K562 (cell line): ENCODE results near the gene KLHL35. TPM values are rescaled to one million over a fixed set of nuclear protein-coding genes. Genes with fewer than 3 reads are reported as not detected.

Source experiments
- ATAC-seq: fragments of 200-7000 bp; cut with Tn5 transposase; 3 replicates; pipeline ENCODE4 v1.9.1; 2020; ENCODE audit warnings: moderate library complexity
- BruUV-seq: library from RNA; stranded (reverse); fragments of 400-500 nt; replicated peaks from 2 replicates; lab custom pipeline; 2021; lab: Mats Ljungman, UMichigan
- CTCF ChIA-PET: fragments of 300-600 bp; formaldehyde crosslinking; extraction: SDS; loops from one replicate; lab custom pipeline; 2021; ENCODE audit warnings: low intra/inter-chr PET ratio; lab: Yijun Ruan, JAX
- POLR2A ChIA-PET: fragments of 300-600, 350-650 bp; sonication (Branson Sonifier 250); formaldehyde crosslinking; extraction: SDS; loops from one replicate; lab custom pipeline; 2021; ENCODE audit warnings: antibody characterized with exemption, inconsistent platforms; lab: Yijun Ruan, JAX
- DNase-seq, 4 experiments: peaks; one replicate each; pipeline versions ENCODE4 v3.0.0 to v3.0.0-alpha.2; 2011 to 2018; ENCODE audit warnings: low spot score in 3 of 4, mixed read lengths in 3 of 4; ENCODE audit errors: extremely low read depth in 1 of 4
- FAIRE-seq: peaks from 2 replicates; lab custom pipeline; 2011; peaks lifted over from hg19 to GRCh38; lab: Jason Lieb, UNC
- H2AFZ ChIP-seq: 2 replicates; pipeline ENCODE4 v1.6.0; 2011; ENCODE audit warnings: low read depth, low read length, control low read depth, inconsistent platforms
- H3K27ac ChIP-seq: fragments of 200-600 bp; 3 replicates; pipeline ENCODE4 v1.8.0; 2011; ENCODE audit warnings: low read depth, mild to moderate bottlenecking, control low read depth, inconsistent platforms, low read length, moderate library complexity, mixed read lengths; ENCODE audit errors: extremely low read depth
- H3K27me3 ChIP-seq, 2 experiments: fragments of 300-600 bp in 1 of 2; 2 replicates in 1 of 2; 3 replicates in 1 of 2; pipeline versions ENCODE4 v1.6.0 to v1.8.0; 2011; ENCODE audit warnings: inconsistent platforms in 2 of 2, low read length in 2 of 2, mild to moderate bottlenecking in 1 of 2, mixed read lengths in 1 of 2, moderate library complexity in 1 of 2; ENCODE audit not compliant: control insufficient read depth in 2 of 2, insufficient read depth in 2 of 2
- H3K36me3 ChIP-seq: fragments of 300-600 bp; 3 replicates; pipeline ENCODE4 v1.8.0; 2011; ENCODE audit warnings: mild to moderate bottlenecking, low read length, inconsistent platforms; ENCODE audit not compliant: control insufficient read depth, insufficient read depth
- H3K4me1 ChIP-seq, 2 experiments: fragments of 200-600 bp in 1 of 2; replicated peaks in 1 of 2; 2 replicates in 1 of 2; 3 replicates in 1 of 2; pipeline versions ENCODE4 v1.5.1 to v1.8.0; 2011; ENCODE audit warnings: inconsistent platforms in 2 of 2, low read length in 2 of 2, mild to moderate bottlenecking in 1 of 2, mixed read lengths in 1 of 2, moderate library complexity in 1 of 2; ENCODE audit not compliant: control insufficient read depth in 2 of 2, insufficient read depth in 2 of 2
- H3K4me2 ChIP-seq: 2 replicates; pipeline ENCODE4 v1.6.1; 2011; ENCODE audit warnings: low read length, control low read depth, inconsistent platforms, mixed read lengths; ENCODE audit not compliant: insufficient read depth
- H3K4me3 ChIP-seq: fragments of 200-600 bp; sonication (generic), shearing (Covaris generic); 2 replicates; pipeline ENCODE4 v1.5.1; 2016; ENCODE audit warnings: control low read depth, inconsistent platforms
- H3K79me2 ChIP-seq: fragments of 200-600 bp; 3 replicates; pipeline ENCODE4 v1.8.0; 2011; ENCODE audit warnings: low read length, inconsistent platforms; ENCODE audit not compliant: control insufficient read depth, insufficient read depth
- H3K9ac ChIP-seq, 2 experiments: 2 replicates each; pipeline versions ENCODE4 v1.6.0 to v1.6.1; 2011; ENCODE audit warnings: low read depth in 2 of 2, low read length in 2 of 2, control low read depth in 1 of 2, inconsistent platforms in 1 of 2, mild to moderate bottlenecking in 1 of 2, mixed read lengths in 1 of 2; ENCODE audit not compliant: insufficient read depth in 1 of 2
- H3K9me1 ChIP-seq: one replicate; pipeline ENCODE4 v1.6.0; 2011; ENCODE audit warnings: inconsistent platforms, mild to moderate bottlenecking, low read length, moderate library complexity; ENCODE audit not compliant: control insufficient read depth, insufficient read depth
- H3K9me3 ChIP-seq: replicated peaks from 2 replicates; pipeline ENCODE4 v1.5.1; 2011; ENCODE audit warnings: low read depth, low read length, inconsistent platforms; ENCODE audit not compliant: control insufficient read depth, insufficient read depth
- H4K20me1 ChIP-seq: replicated peaks from 2 replicates; pipeline ENCODE4 v1.6.1; 2011; ENCODE audit warnings: low read length, inconsistent platforms, mixed read lengths; ENCODE audit not compliant: control insufficient read depth, insufficient read depth
- MTA1 ChIP-seq: fragments of 450-650 bp; IDR thresholded peaks from 2 replicates; pipeline ENCODE4 v1.6.1; 2017; ENCODE audit warnings: borderline replicate concordance
- SPI1 ChIP-seq: IDR thresholded peaks from 2 replicates; pipeline ENCODE4 v1.6.1; 2011; ENCODE audit warnings: low read depth, low read length, control low read depth, borderline replicate concordance
- STAT5A ChIP-seq: IDR thresholded peaks from 2 replicates; pipeline ENCODE4 v1.6.1; 2012; ENCODE audit warnings: low read length, inconsistent platforms, borderline replicate concordance
- ZNF12 ChIP-seq: sonication (generic); formaldehyde crosslinking; IDR thresholded peaks from 2 replicates; pipeline ENCODE4 v1.4.0; 2020; ENCODE audit warnings: mild to moderate bottlenecking, missing genetic modification reagents
- ZNF316 ChIP-seq: fragments of 450-650 bp; IDR thresholded peaks from 2 replicates; pipeline ENCODE4 v1.6.1; 2016
- WGBS: fragments of 100-300 bp; shearing (Covaris generic); methylation state at CpG from one replicate; pipeline ENCODE4 v1.1.6; 2016; ENCODE audit warnings: low coverage, mixed read lengths; ENCODE audit not compliant: insufficient coverage; ENCODE audit errors: missing lambda C conversion rate; 5-methylcytosine and 5-hydroxymethylcytosine counted together
- in situ Hi-C: fragments of 300-500 bp; cut with MboI; formaldehyde crosslinking; loops from 4 replicates; pipeline ENCODE4 v1.15.0; 2018; ENCODE audit warnings: inconsistent platforms, mixed read lengths
- intact Hi-C: fragments of 100-400 bp; cut with micrococcal nuclease; formaldehyde crosslinking; loops from 2 replicates; pipeline ENCODE4 v1.14.2; 2022
- polyA plus RNA-seq, 8 experiments: library from polyadenylated mRNA; depleted of rRNA in 4 of 8; stranded (reverse) in 5 of 8; unstranded in 3 of 8; fragments of >200 nt; fragmentation: Nextera tagmentation in 2 of 8; fragmentation: Illumina TruSeq in 1 of 8; extraction: Ambion mirVana in 2 of 8; extraction: Trizol in 1 of 8; gene quantifications; 2 replicates each; pipeline versions ENCODE4 v1.2.1 to v1.2.3, GENCODE V29; 2011 to 2014; ENCODE audit warnings: inconsistent platforms in 1 of 8, missing spikeins in 1 of 8
- total RNA-seq, 7 experiments: library from RNA; depleted of rRNA in 6 of 7; stranded (reverse); fragments of >200 nt in 6 of 7; fragmentation: Illumina TruSeq in 2 of 7; extraction: Trizol in 2 of 7; gene quantifications; 2 replicates each; pipeline versions ENCODE4 v1.2.1 to v1.2.3, GENCODE V29; 2011 to 2021; ENCODE audit warnings: low replicate concordance in 1 of 7
- TF ChIP-seq, protein P1 (sequence below): sonication (generic); formaldehyde crosslinking; IDR thresholded peaks from 2 replicates; pipeline ENCODE4 v1.8.0; 2023; ENCODE audit warnings: mild to moderate bottlenecking, missing genetic modification reagents
- TF ChIP-seq, protein P2 (sequence below): fragments of 200-400 bp; formaldehyde crosslinking; IDR thresholded peaks from 2 replicates; pipeline ENCODE4 v1.6.1; 2017; ENCODE audit warnings: mild to moderate bottlenecking, low read depth, low read length, moderate library complexity

The KLHL35 gene
- total and polyA plus RNA-seq, 9 of the 15 experiments (the other 6 are each of a cell fraction or from before 2014, with no cell fraction given), result not detected

- Histone ChIP-seq H3K4me1 (peaks cover 16 to 32% of the 10 kb centered on the region in 2 experiments), H3K27me3 (no peaks in the 10 kb centered on the region), H3K9me3 (no peaks in the 10 kb centered on the region), H3K27ac (no peak overlapping the region), H4K20me1 (no peaks in the 10 kb centered on the region), H3K79me2 (no peaks in the 10 kb centered on the region), H3K9me1 (no peaks in the 10 kb centered on the region), H2AFZ (no peak overlapping the region), H3K4me2 (no peak overlapping the region), H3K4me3 (no peak overlapping the region), H3K36me3 (no peaks in the 10 kb centered on the region; the same call in 2 of the 3 replicates), H3K9ac (peak overlapping the region in 1 of 2 experiments; percentile 74; a peak in 2 of 4 replicates)
- DNase-seq (no peak), ATAC-seq (no peak), FAIRE-seq (no peak)
- intact Hi-C loops, result no loop called here
- BruUV-seq, result no TSS peak
- in situ Hi-C loops, result no loop called here
- peak; percentile 60; the same call in 1 of the 2 replicates for TF ChIP-seq SPI1
- TF ChIP-seq STAT5A, result no peak
- WGBS, result 71% methylated on average over 11 of the region's 11 CpGs
- ChIA-PET POLR2A (interaction anchor here (0.6 to 1.0 kb wide), 4 partner anchors 20 to 1384 kb away, joined by 3 read pairs; no protein-coding TSS in a partner anchor), CTCF (no interaction called here)
These were observed 32.9 kb upstream of the KLHL35 start for GRCh38 chr11:75465701-75466531.

GRCh38 chr11:75463106-75463774 lies 30.2 kb upstream of the KLHL35 start:
- Histone ChIP-seq H3K9ac (peak overlapping the region in 1 of 2 experiments; percentile 65; a peak in 2 of 4 replicates), H3K4me3 (no peak overlapping the region), H3K9me1 (no peaks in the 10 kb centered on the region), H3K36me3 (no peaks in the 10 kb centered on the region), H3K79me2 (no peaks in the 10 kb centered on the region), H3K4me1 (peaks cover 3 to 20% of the 10 kb centered on the region in 2 experiments), H4K20me1 (no peaks in the 10 kb centered on the region), H2AFZ (no peak overlapping the region), H3K9me3 (no peaks in the 10 kb centered on the region), H3K27me3 (no peaks in the 10 kb centered on the region), H3K4me2 (no peak overlapping the region), H3K27ac (no peak overlapping the region)
- POLR2A ChIA-PET, result interaction anchor here (1.1 to 1.2 kb wide), 2 partner anchors 11 to 12 kb away, joined by 4 to 5 read pairs; no protein-coding TSS in a partner anchor
- no TSS peak for BruUV-seq
- no peak for DNase-seq
- WGBS, result 60% methylated on average over 11 of the region's 11 CpGs
- CTCF ChIA-PET, result no interaction called here
- intact Hi-C loops, result no loop called here
- no peak for ATAC-seq
- no peak for FAIRE-seq
- in situ Hi-C loops, result no loop called here
- TF ChIP-seq, protein P1, sequence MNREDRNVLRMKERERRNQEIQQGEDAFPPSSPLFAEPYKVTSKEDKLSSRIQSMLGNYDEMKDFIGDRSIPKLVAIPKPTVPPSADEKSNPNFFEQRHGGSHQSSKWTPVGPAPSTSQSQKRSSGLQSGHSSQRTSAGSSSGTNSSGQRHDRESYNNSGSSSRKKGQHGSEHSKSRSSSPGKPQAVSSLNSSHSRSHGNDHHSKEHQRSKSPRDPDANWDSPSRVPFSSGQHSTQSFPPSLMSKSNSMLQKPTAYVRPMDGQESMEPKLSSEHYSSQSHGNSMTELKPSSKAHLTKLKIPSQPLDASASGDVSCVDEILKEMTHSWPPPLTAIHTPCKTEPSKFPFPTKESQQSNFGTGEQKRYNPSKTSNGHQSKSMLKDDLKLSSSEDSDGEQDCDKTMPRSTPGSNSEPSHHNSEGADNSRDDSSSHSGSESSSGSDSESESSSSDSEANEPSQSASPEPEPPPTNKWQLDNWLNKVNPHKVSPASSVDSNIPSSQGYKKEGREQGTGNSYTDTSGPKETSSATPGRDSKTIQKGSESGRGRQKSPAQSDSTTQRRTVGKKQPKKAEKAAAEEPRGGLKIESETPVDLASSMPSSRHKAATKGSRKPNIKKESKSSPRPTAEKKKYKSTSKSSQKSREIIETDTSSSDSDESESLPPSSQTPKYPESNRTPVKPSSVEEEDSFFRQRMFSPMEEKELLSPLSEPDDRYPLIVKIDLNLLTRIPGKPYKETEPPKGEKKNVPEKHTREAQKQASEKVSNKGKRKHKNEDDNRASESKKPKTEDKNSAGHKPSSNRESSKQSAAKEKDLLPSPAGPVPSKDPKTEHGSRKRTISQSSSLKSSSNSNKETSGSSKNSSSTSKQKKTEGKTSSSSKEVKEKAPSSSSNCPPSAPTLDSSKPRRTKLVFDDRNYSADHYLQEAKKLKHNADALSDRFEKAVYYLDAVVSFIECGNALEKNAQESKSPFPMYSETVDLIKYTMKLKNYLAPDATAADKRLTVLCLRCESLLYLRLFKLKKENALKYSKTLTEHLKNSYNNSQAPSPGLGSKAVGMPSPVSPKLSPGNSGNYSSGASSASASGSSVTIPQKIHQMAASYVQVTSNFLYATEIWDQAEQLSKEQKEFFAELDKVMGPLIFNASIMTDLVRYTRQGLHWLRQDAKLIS (CRISPR knock-in tag), result no peak
- TF ChIP-seq ZNF316 (peak; percentile 55; the same call in 1 of the 2 replicates), MTA1 (no peak), ZNF12 (no peak)
- TF ChIP-seq, protein P2, sequence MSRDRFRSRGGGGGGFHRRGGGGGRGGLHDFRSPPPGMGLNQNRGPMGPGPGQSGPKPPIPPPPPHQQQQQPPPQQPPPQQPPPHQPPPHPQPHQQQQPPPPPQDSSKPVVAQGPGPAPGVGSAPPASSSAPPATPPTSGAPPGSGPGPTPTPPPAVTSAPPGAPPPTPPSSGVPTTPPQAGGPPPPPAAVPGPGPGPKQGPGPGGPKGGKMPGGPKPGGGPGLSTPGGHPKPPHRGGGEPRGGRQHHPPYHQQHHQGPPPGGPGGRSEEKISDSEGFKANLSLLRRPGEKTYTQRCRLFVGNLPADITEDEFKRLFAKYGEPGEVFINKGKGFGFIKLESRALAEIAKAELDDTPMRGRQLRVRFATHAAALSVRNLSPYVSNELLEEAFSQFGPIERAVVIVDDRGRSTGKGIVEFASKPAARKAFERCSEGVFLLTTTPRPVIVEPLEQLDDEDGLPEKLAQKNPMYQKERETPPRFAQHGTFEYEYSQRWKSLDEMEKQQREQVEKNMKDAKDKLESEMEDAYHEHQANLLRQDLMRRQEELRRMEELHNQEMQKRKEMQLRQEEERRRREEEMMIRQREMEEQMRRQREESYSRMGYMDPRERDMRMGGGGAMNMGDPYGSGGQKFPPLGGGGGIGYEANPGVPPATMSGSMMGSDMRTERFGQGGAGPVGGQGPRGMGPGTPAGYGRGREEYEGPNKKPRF, result no peak
